CD4-positive, alpha-beta T cell (primary cell): ENCODE data around the gene NDUFAF3. TPM values are rescaled to one million over a fixed set of nuclear protein-coding genes. Genes with fewer than 3 reads are reported as not detected.
"Not testable (repeated sequence)": the region's sequence is repeated elsewhere in the genome, so short reads cannot be mapped to it uniquely, and the experiment has no call there.

Source experiments
- ATAC-seq: fragments of 200-7000 bp; cut with Tn5 transposase; one replicate; pipeline ENCODE4 v1.10.0; 2022; ENCODE audit warnings: mild to moderate bottlenecking; ENCODE audit not compliant: poor library complexity
- CTCF ChIA-PET: fragments of 350-600 bp; sonication (Branson Sonifier 250); formaldehyde crosslinking; loops from one replicate; lab custom pipeline; 2021; ENCODE audit warnings: antibody characterized with exemption, inconsistent platforms; lab: Charles Lee
- POLR2A ChIA-PET: fragments of 350-600 bp; sonication (Branson Sonifier 250); formaldehyde crosslinking; loops from one replicate; lab custom pipeline; 2021; ENCODE audit warnings: antibody characterized with exemption, inconsistent platforms; lab: Charles Lee
- DNase-seq, 14 experiments: peaks; one replicate each; pipeline ENCODE4 v3.0.0-alpha.2; 2013 to 2020; ENCODE audit warnings: mixed read lengths in 2 of 14
- H3K27ac ChIP-seq, 2 donors: one replicate each; pipeline versions ENCODE4 v1.5.1 to v1.7.0; 2013; ENCODE audit warnings: low read length in 2 of 2, low read depth in 1 of 2, mild to moderate bottlenecking in 1 of 2
- H3K27me3 ChIP-seq, 2 experiments: 1 replicate in 1 of 2; 2 replicates in 1 of 2; pipeline versions ENCODE4 v1.6.1 to v1.7.0; 2013; ENCODE audit warnings: low read length in 2 of 2, control low read depth in 1 of 2, mild to moderate bottlenecking in 1 of 2, moderate library complexity in 1 of 2; ENCODE audit not compliant: insufficient read depth in 2 of 2, control insufficient read depth in 1 of 2
- H3K36me3 ChIP-seq: one replicate; pipeline ENCODE4 v1.6.1; 2013; ENCODE audit warnings: low read length, control low read depth; ENCODE audit not compliant: insufficient read depth
- H3K4me1 ChIP-seq: one replicate; pipeline ENCODE4 v1.6.1; 2013; ENCODE audit warnings: low read length, control low read depth; ENCODE audit not compliant: insufficient read depth
- H3K4me3 ChIP-seq: one replicate; pipeline ENCODE4 v1.5.1; 2013; ENCODE audit warnings: mild to moderate bottlenecking, low read length, moderate library complexity
- H3K9me3 ChIP-seq, 2 experiments: 1 replicate in 1 of 2; 2 replicates in 1 of 2; pipeline versions ENCODE4 v1.6.1 to v1.7.0; 2013; ENCODE audit warnings: low read length in 2 of 2, mild to moderate bottlenecking in 2 of 2, control low read depth in 1 of 2, moderate library complexity in 1 of 2; ENCODE audit not compliant: control insufficient read depth in 1 of 2, insufficient read depth in 1 of 2
- H3K27ac Mint-ChIP-seq: one replicate; pipeline ENCODE4 v1.8.0; 2020; ENCODE audit warnings: mixed read lengths
- H3K27me3 Mint-ChIP-seq: one replicate; pipeline ENCODE4 v1.8.0; 2021; ENCODE audit warnings: mixed read lengths
- H3K36me3 Mint-ChIP-seq: one replicate; pipeline ENCODE4 v1.8.0; 2021; ENCODE audit warnings: low read depth, mixed read lengths
- H3K4me1 Mint-ChIP-seq: one replicate; pipeline ENCODE4 v1.8.0; 2021; ENCODE audit warnings: low read depth, mixed read lengths
- H3K4me3 Mint-ChIP-seq: one replicate; pipeline ENCODE4 v1.8.0; 2020; ENCODE audit warnings: mild to moderate bottlenecking, mixed read lengths
- H3K9me3 Mint-ChIP-seq: one replicate; pipeline ENCODE4 v1.8.0; 2020; ENCODE audit warnings: mixed read lengths
- CTCF ChIP-seq: fragments of 200-600 bp; IDR thresholded peaks from one replicate; pipeline ENCODE4 v1.8.0; 2022; ENCODE audit warnings: antibody characterized with exemption, mild to moderate bottlenecking
- intact Hi-C, 2 experiments: fragments of 100-400 bp; cut with DNase I in 1 of 2; cut with micrococcal nuclease in 1 of 2; formaldehyde crosslinking; loops; one replicate each; pipeline versions ENCODE4 v1.15.1 to v1.9.0; 2023 to 2025; cut with DNase I, micrococcal nuclease
- total RNA-seq, 174 experiments: library from RNA in 2 of 174; stranded (reverse) in 2 of 174; gene quantifications; one replicate each; pipeline ENCODE4 v1.2.3 and lab custom pipeline; 2021 to 2026

The NDUFAF3 gene
- total RNA-seq, 2 experiments from 2014 or later = 52.7 to 53.2 TPM

- no peaks in the 10 kb centered on the region for H3K27me3 ChIP-seq
- Mint-ChIP-seq H3K9me3 (no peaks in the 10 kb centered on the region), H3K4me1 (peaks cover 27% of the 10 kb centered on the region), H3K27me3 (no peaks in the 10 kb centered on the region), H3K4me3 (peak within 1 kb of the TSS; percentile 99), H3K36me3 (peaks cover 23% of the 10 kb centered on the region), H3K27ac (peak within 1 kb of the TSS; percentile 97)
- TF ChIP-seq CTCF = peak; percentile 19
- DNase-seq (peak; percentile 93 to 99 (median 96)), ATAC-seq (peak; percentile 86)
- peak within 1 kb of the TSS; percentile 89 to 99 for H3K27ac ChIP-seq
- H3K4me1 ChIP-seq = peaks cover 25% of the 10 kb centered on the region
- peaks cover 19% of the 10 kb centered on the region for H3K36me3 ChIP-seq
- no peaks in the 10 kb centered on the region for H3K9me3 ChIP-seq
- CTCF ChIA-PET = interaction anchor here (0.7 to 5.2 kb wide), 8 partner anchors 9 to 89 kb away, joined by 3 to 100 read pairs (median 10); partner anchors contain the start of genes ARIH2, IMPDH2, NDUFAF3 and P4HTM
- POLR2A ChIA-PET = interaction anchor here (0.5 to 8.0 kb wide), 27 partner anchors 9 to 738 kb away, joined by 3 to 331 read pairs (median 4); partner anchors contain the start of genes ARIH2, CCDC71, DAG1 and DALRD3
- intact Hi-C loops = loop anchor here (1.0 to 5.0 kb wide), 8 partner anchors 11 to 1495 kb away; partner anchors contain the start of genes DALRD3 (in 1 of the 2), ELP6 (in 1 of the 2), IMPDH2 (in 1 of the 2) and NME6 (in 1 of the 2)
- H3K4me3 ChIP-seq = peak within 1 kb of the TSS; percentile 99
Measured at GRCh38 chr3:49007068-49007770, 14.7 kb upstream of the NDUFAF3 start, which contains the start of gene WDR6. Gene WDR6, plus strand, starts transcription at chr3:49007391. Its CDS starts 41 bp downstream, at chr3:49007432.

- CTCF ChIA-PET = interaction anchor here (1.1 to 5.2 kb wide), 6 partner anchors 8 to 89 kb away, joined by 4 to 100 read pairs (median 10); partner anchors contain the start of genes ARIH2, IMPDH2, NDUFAF3 and P4HTM
- DNase-seq = peak; percentile 74 to 92 (median 86)
- Histone ChIP-seq H3K4me3 (peak overlapping the region; percentile 99), H3K9me3 (no peaks in the 10 kb centered on the region), H3K27ac (peak overlapping the region; percentile 89 to 99), H3K4me1 (peaks cover 25% of the 10 kb centered on the region), H3K27me3 (no peaks in the 10 kb centered on the region), H3K36me3 (peaks cover 21% of the 10 kb centered on the region)
- H3K9me3 Mint-ChIP-seq = no peaks in the 10 kb centered on the region
- H3K27me3 Mint-ChIP-seq = no peaks in the 10 kb centered on the region
- H3K4me1 Mint-ChIP-seq = peaks cover 32% of the 10 kb centered on the region
- no peak for TF ChIP-seq CTCF
- ATAC-seq = peak; percentile 51
- POLR2A ChIA-PET = interaction anchor here (0.5 to 8.0 kb wide), 24 partner anchors 10 to 462 kb away, joined by 3 to 331 read pairs (median 4); partner anchors contain the start of genes ARIH2, DAG1, DALRD3 and IMPDH2
- intact Hi-C loops = loop anchor here (1.0 to 5.0 kb wide), 8 partner anchors 10 to 1496 kb away; partner anchors contain the start of genes DALRD3 (in 1 of the 2), ELP6 (in 1 of the 2), IMPDH2 (in 1 of the 2) and NME6 (in 1 of the 2)
- peak overlapping the region; percentile 97 for H3K27ac Mint-ChIP-seq
- H3K36me3 Mint-ChIP-seq = peaks cover 28% of the 10 kb centered on the region
- H3K4me3 Mint-ChIP-seq = peak overlapping the region; percentile 99
Measured at GRCh38 chr3:49007771-49008528, 14.0 kb upstream of the NDUFAF3 start.

GRCh38 chr3:49008627-49009026, 13.3 kb upstream of the NDUFAF3 start:
- peaks cover 33% of the 10 kb centered on the region for H3K36me3 Mint-ChIP-seq
- peak overlapping the region; percentile 99 for H3K4me3 Mint-ChIP-seq

More at GRCh38 chr3:49008627-49009026, 13.3 kb upstream of the NDUFAF3 start:
- H3K27me3 ChIP-seq, H3K4me3 ChIP-seq, H3K27me3 Mint-ChIP-seq, ATAC-seq, DNase-seq, H3K9me3 Mint-ChIP-seq, H3K9me3 ChIP-seq: not testable (repeated sequence)
- Histone ChIP-seq H3K4me1 (peaks cover 25% of the 10 kb centered on the region), H3K36me3 (peaks cover 22% of the 10 kb centered on the region), H3K27ac (peak overlapping the region; percentile 43 to 89)
- Mint-ChIP-seq H3K4me1 (peaks cover 32% of the 10 kb centered on the region), H3K27ac (peak overlapping the region; percentile 97)
- CTCF ChIA-PET = interaction anchor here (2.2 to 5.2 kb wide), 3 partner anchors 14 to 85 kb away, joined by 10 to 100 read pairs (median 59); partner anchors contain the start of genes NDUFAF3, P4HTM and QRICH1
- POLR2A ChIA-PET = interaction anchor here (1.5 to 8.0 kb wide), 4 partner anchors 11 to 20 kb away, joined by 3 to 331 read pairs (median 103); partner anchors contain the start of genes DALRD3, IMPDH2, NDUFAF3 and P4HTM
- intact Hi-C loops = loop anchor here in 1 of 2 experiments (5.0 kb wide), 2 partner anchors 706 to 1496 kb away; partner anchors contain the start of genes ELP6 and NME6
